MM.1S (cell line): Measurements from ENCODE around the gene MAML3.

Source experiments
- EZH2phosphoT487 ChIP-seq: fragments of 300-600 bp; sonication (generic); IDR thresholded peaks from 2 replicates; pipeline ENCODE4 v1.6.1; 2018; ENCODE audit warnings: antibody characterized with exemption, low read length
- TF ChIP-seq, protein P1 (sequence below): fragments of 300-600 bp; sonication (generic); IDR thresholded peaks from 2 replicates; pipeline ENCODE4 v1.5.1; 2016; ENCODE audit warnings: antibody characterized with exemption, low read length, mixed read lengths

DNA sequence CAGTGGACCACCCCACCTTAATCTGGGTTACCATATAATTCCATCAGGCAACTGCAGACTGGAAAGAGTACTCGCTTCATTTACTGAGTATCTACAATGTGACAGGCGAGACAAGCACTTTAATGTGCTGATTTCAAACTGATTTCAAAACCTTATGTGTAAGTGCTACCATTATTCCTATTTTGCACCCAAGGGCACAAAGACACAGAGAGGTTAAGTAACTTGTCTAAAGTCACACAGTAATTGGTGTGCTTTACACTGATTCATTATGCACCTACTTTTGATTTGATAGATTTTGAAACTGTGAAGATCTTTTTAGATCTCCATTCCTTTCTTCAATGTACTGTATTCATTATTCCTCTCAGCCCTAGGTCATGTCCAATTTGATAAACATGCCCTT, 296.0 kb downstream of the MAML3 start:
- TF ChIP-seq, protein P1, sequence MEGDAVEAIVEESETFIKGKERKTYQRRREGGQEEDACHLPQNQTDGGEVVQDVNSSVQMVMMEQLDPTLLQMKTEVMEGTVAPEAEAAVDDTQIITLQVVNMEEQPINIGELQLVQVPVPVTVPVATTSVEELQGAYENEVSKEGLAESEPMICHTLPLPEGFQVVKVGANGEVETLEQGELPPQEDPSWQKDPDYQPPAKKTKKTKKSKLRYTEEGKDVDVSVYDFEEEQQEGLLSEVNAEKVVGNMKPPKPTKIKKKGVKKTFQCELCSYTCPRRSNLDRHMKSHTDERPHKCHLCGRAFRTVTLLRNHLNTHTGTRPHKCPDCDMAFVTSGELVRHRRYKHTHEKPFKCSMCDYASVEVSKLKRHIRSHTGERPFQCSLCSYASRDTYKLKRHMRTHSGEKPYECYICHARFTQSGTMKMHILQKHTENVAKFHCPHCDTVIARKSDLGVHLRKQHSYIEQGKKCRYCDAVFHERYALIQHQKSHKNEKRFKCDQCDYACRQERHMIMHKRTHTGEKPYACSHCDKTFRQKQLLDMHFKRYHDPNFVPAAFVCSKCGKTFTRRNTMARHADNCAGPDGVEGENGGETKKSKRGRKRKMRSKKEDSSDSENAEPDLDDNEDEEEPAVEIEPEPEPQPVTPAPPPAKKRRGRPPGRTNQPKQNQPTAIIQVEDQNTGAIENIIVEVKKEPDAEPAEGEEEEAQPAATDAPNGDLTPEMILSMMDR = no peak
- TF ChIP-seq EZH2phosphoT487 = no peak
